IMR-90 (cell line): ENCODE measurements around the gene PDGFD. TPM values are rescaled to one million over a fixed set of nuclear protein-coding genes. Genes with fewer than 3 reads are reported as not detected.

Experiments
- ATAC-seq: fragments of 200-7000 bp; cut with Tn5 transposase; 2 replicates; pipeline ENCODE4 v1.9.1; 2020; ENCODE audit warnings: low read depth, mild to moderate bottlenecking, moderate library complexity
- BruUV-seq: library from RNA; stranded (reverse); fragments of 400-500 nt; replicated peaks from 2 replicates; lab custom pipeline; 2021; lab: Mats Ljungman, UMichigan
- CTCF ChIA-PET: fragments of 300-600 bp; formaldehyde crosslinking; extraction: SDS; loops from one replicate; lab custom pipeline; 2021; ENCODE audit warnings: antibody characterized with exemption; lab: Yijun Ruan, JAX
- POLR2A ChIA-PET: fragments of 300-600 bp; sonication (Branson Sonifier 250); formaldehyde crosslinking; loops from one replicate; lab custom pipeline; 2022; ENCODE audit warnings: antibody characterized with exemption; ENCODE audit not compliant: unreplicated experiment; lab: Charles Lee
- DNase-seq: peaks from one replicate; pipeline ENCODE4 v3.0.0; 2013
- H2AFZ ChIP-seq: replicated peaks from 2 replicates; pipeline ENCODE3; 2013; ENCODE audit warnings: low read length, mild to moderate bottlenecking; ENCODE audit not compliant: poor library complexity
- H2AK5ac ChIP-seq: 2 replicates; pipeline ENCODE4 v1.6.1; 2013; ENCODE audit warnings: low read depth, low read length, inconsistent platforms
- H2AK9ac ChIP-seq: replicated peaks from 2 replicates; pipeline ENCODE3; 2013; ENCODE audit warnings: mild to moderate bottlenecking, low read depth, low read length, moderate library complexity; ENCODE audit not compliant: poor library complexity
- H2BK120ac ChIP-seq: 2 replicates; pipeline ENCODE4 v1.6.1; 2013; ENCODE audit warnings: low read depth, low read length, inconsistent platforms
- H2BK15ac ChIP-seq: 3 replicates; pipeline ENCODE4 v1.6.1; 2013; ENCODE audit warnings: low read depth, low read length, inconsistent platforms
- H2BK20ac ChIP-seq: 2 replicates; pipeline ENCODE4 v1.6.1; 2013; ENCODE audit warnings: low read depth, mild to moderate bottlenecking, inconsistent platforms, low read length, moderate library complexity
- H2BK5ac ChIP-seq: 2 replicates; pipeline ENCODE4 v1.6.1; 2013; ENCODE audit warnings: mild to moderate bottlenecking, low read depth, low read length, inconsistent platforms; ENCODE audit not compliant: poor library complexity, severe bottlenecking
- H3K14ac ChIP-seq: replicated peaks from 2 replicates; pipeline ENCODE4 v1.6.1; 2013; ENCODE audit warnings: low read depth, low read length, inconsistent platforms
- H3K18ac ChIP-seq: 2 replicates; pipeline ENCODE4 v1.6.1; 2013; ENCODE audit warnings: low read depth, low read length, control low read depth
- H3K23ac ChIP-seq: 2 replicates; pipeline ENCODE4 v1.6.1; 2013; ENCODE audit warnings: low read depth, low read length, inconsistent platforms
- H3K27ac ChIP-seq: 2 replicates; pipeline ENCODE4 v1.5.1; 2013; ENCODE audit warnings: mild to moderate bottlenecking, control low read depth, low read length; ENCODE audit not compliant: insufficient read depth
- H3K27me3 ChIP-seq: 2 replicates; pipeline ENCODE4 v1.6.1; 2013; ENCODE audit warnings: low read length; ENCODE audit not compliant: control insufficient read depth, insufficient read depth
- H3K36me3 ChIP-seq: 2 replicates; pipeline ENCODE4 v1.6.1; 2013; ENCODE audit warnings: low read length, mixed read lengths; ENCODE audit not compliant: control insufficient read depth, insufficient read depth
- H3K4ac ChIP-seq: 2 replicates; pipeline ENCODE4 v1.6.1; 2013; ENCODE audit warnings: low read depth, low read length, inconsistent platforms
- H3K4me1 ChIP-seq: 2 replicates; pipeline ENCODE4 v1.6.1; 2013; ENCODE audit warnings: low read length, mixed read lengths; ENCODE audit not compliant: control insufficient read depth, insufficient read depth
- H3K4me2 ChIP-seq: 2 replicates; pipeline ENCODE4 v1.6.1; 2013; ENCODE audit warnings: low read depth, mild to moderate bottlenecking, control low read depth, low read length, moderate library complexity
- H3K4me3 ChIP-seq: 2 replicates; pipeline ENCODE4 v1.5.1; 2013; ENCODE audit warnings: low read depth, mild to moderate bottlenecking, control low read depth, low read length, moderate library complexity; ENCODE audit not compliant: insufficient read depth
- H3K56ac ChIP-seq: 2 replicates; pipeline ENCODE4 v1.6.1; 2013; ENCODE audit warnings: low read length, inconsistent platforms; ENCODE audit not compliant: insufficient read depth; ENCODE audit errors: extremely low read depth
- H3K79me1 ChIP-seq, 2 experiments: 2 replicates each; pipeline ENCODE4 v1.6.1; 2013; ENCODE audit warnings: low read length in 2 of 2, inconsistent platforms in 1 of 2, low read depth in 1 of 2
- H3K9ac ChIP-seq: 2 replicates; pipeline ENCODE4 v1.6.1; 2013; ENCODE audit warnings: low read depth, low read length, control low read depth
- H3K9me1 ChIP-seq: 2 replicates; pipeline ENCODE4 v1.6.1; 2013; ENCODE audit warnings: low read length, inconsistent platforms; ENCODE audit not compliant: insufficient read depth
- H3K9me3 ChIP-seq: 2 replicates; pipeline ENCODE4 v1.6.1; 2013; ENCODE audit warnings: low read length; ENCODE audit not compliant: control insufficient read depth, insufficient read depth
- H4K20me1 ChIP-seq: 2 replicates; pipeline ENCODE4 v1.6.1; 2013; ENCODE audit warnings: low read length, inconsistent platforms; ENCODE audit not compliant: insufficient read depth
- H4K5ac ChIP-seq: 2 replicates; pipeline ENCODE4 v1.6.1; 2013; ENCODE audit warnings: mild to moderate bottlenecking, low read depth, low read length, control low read depth
- H4K8ac ChIP-seq, 2 experiments: 2 replicates each; pipeline ENCODE4 v1.6.1; 2013; ENCODE audit warnings: low read depth in 2 of 2, low read length in 2 of 2, control low read depth in 1 of 2, inconsistent platforms in 1 of 2
- H4K91ac ChIP-seq: 2 replicates; pipeline ENCODE4 v1.6.1; 2013; ENCODE audit warnings: low read depth, low read length, inconsistent platforms; ENCODE audit not compliant: insufficient read depth
- CEBPB ChIP-seq: IDR thresholded peaks from 2 replicates; pipeline ENCODE4 v1.6.1; 2012; ENCODE audit warnings: low read depth, low read length, improper control_type of control experiment
- CHD1 ChIP-seq: IDR thresholded peaks from 2 replicates; pipeline ENCODE4 v1.6.1; 2012; ENCODE audit warnings: low read depth, low read length, improper control_type of control experiment
- MAZ ChIP-seq: IDR thresholded peaks from 2 replicates; pipeline ENCODE4 v1.6.1; 2012; ENCODE audit warnings: low read depth, mild to moderate bottlenecking, low read length, improper control_type of control experiment, moderate library complexity, borderline replicate concordance
- MXI1 ChIP-seq: IDR thresholded peaks from 2 replicates; pipeline ENCODE4 v1.6.1; 2012; ENCODE audit warnings: low read depth, mild to moderate bottlenecking, low read length, moderate library complexity, borderline replicate concordance
- NFE2L2 ChIP-seq: fragments of 150-350 bp; IDR thresholded peaks from 2 replicates; pipeline ENCODE4 v1.6.1; 2016; ENCODE audit warnings: low read depth, mild to moderate bottlenecking, low read length
- POLR2A ChIP-seq: IDR thresholded peaks from 2 replicates; pipeline ENCODE4 v1.6.1; 2012; ENCODE audit warnings: mild to moderate bottlenecking, low read depth, low read length
- RAD21 ChIP-seq: IDR thresholded peaks from 2 replicates; pipeline ENCODE4 v1.6.1; 2012; ENCODE audit warnings: low read length, improper control_type of control experiment
- RCOR1 ChIP-seq: IDR thresholded peaks from 2 replicates; pipeline ENCODE4 v1.6.1; 2012; ENCODE audit warnings: mild to moderate bottlenecking, low read length, improper control_type of control experiment; ENCODE audit not compliant: insufficient replicate concordance
- SMC3 ChIP-seq: fragments of 150-350 bp; IDR thresholded peaks from 2 replicates; pipeline ENCODE4 v1.6.1; 2016; ENCODE audit warnings: low read depth, mild to moderate bottlenecking, antibody characterized with exemption, low read length, moderate library complexity
- WGBS, 2 experiments: methylation state at CpG; one replicate each; pipeline versions ENCODE4 v1.1.5 to v1.1.7; 2013; ENCODE audit warnings: missing lambda C conversion rate in 2 of 2; ENCODE audit not compliant: insufficient read length in 1 of 2; ENCODE audit errors: extremely low coverage in 2 of 2; 5-methylcytosine and 5-hydroxymethylcytosine counted together
- dilution Hi-C: fragments of 300-500 bp; cut with HindIII; formaldehyde crosslinking; loops from one replicate; pipeline ENCODE4 v1.14.3; 2018; ENCODE audit warnings: low sequenced_read_pairs; ENCODE audit not compliant: unreplicated experiment
- in situ Hi-C: fragments of 300-500 bp; cut with MboI; formaldehyde crosslinking; loops from 3 replicates; pipeline ENCODE4 v1.14.3; 2019; ENCODE audit warnings: low sequenced_read_pairs, inconsistent platforms, mixed read lengths
- intact Hi-C: fragments of 100-400 bp; cut with micrococcal nuclease; formaldehyde crosslinking; loops from 2 replicates; pipeline ENCODE4 v1.10.0; 2022
- polyA plus RNA-seq, 3 experiments: library from polyadenylated mRNA; depleted of rRNA; stranded (reverse); fragments of >200 nt; gene quantifications; 2 replicates each; pipeline ENCODE4 v1.2.3, GENCODE V29; 2012; ENCODE audit warnings: low replicate concordance in 1 of 3
- total RNA-seq: library from RNA; depleted of rRNA; stranded (reverse); fragments of >200 nt; gene quantifications from 2 replicates; pipeline ENCODE4 v1.2.3, GENCODE V29; 2012
- TF ChIP-seq, protein P1 (sequence below): conservative IDR thresholded peaks from 2 replicates; pipeline ENCODE4 v1.5.1; 2012; ENCODE audit warnings: mild to moderate bottlenecking, low read depth, low read length, improper control_type of control experiment
- TF ChIP-seq, protein P2 (sequence below): fragments of 150-350 bp; IDR thresholded peaks from 2 replicates; pipeline ENCODE4 v1.6.1; 2016; ENCODE audit warnings: low read depth, mild to moderate bottlenecking, low read length, moderate library complexity, borderline replicate concordance
- TF ChIP-seq, protein P3 (sequence below): fragments of 150-350 bp; IDR thresholded peaks from 2 replicates; pipeline ENCODE4 v1.6.1; 2017; ENCODE audit warnings: mild to moderate bottlenecking, antibody characterized with exemption, low read length, low read depth

Gene PDGFD
- total and polyA plus RNA-seq, 2 of the 4 experiments (the other 2 are of a cell fraction), result 2.1 to 3.0 TPM

DNA sequence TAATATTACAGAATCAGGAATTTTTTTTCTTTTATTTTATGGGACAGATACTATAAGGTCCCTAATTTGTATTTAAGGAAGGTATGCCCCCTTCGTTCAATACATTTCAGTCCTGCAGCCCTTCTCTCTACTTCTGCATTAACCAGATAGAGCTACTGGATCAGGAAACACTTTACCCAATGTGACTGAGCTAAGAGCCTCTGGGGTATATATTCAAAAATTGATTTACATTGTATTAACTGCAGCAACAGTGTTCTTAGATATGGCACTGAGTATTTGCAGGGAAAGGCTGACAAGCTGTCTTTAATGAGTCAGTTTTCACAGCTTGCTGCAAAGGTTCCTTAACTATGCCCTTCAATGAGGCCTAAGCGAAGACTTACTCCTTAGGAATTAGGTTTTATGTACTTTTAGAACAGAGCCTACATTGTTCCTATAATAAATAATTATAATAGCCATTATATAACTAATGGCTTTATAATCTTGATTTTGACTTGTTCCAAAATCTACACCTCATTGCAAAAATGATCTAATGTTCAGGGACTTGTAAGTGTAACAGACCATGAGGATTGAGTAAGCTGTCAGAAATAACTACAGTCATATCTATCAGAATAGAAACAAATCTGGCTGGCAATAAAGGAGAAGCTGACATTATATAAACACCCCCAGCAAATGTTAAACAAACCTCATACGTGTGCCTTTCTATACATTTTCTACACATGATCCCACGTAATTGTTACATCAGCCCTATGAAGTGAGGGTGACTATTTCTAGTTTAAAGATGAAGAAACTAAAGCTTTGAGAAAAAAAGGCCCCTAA lies 72.5 kb downstream of the PDGFD start:
- Histone ChIP-seq H3K4me1 (peaks cover 14% of the 10 kb centered on the region), H3K4ac (no peak overlapping the region), H4K5ac (peak overlapping the region; percentile 83; the same call in 1 of the 2 replicates), H2BK120ac (peak overlapping the region; percentile 63), H3K23ac (peak overlapping the region; percentile 51; the same call in 1 of the 2 replicates), H3K4me2 (no peak overlapping the region), H3K27ac (peak overlapping the region; percentile 14; the same call in 1 of the 2 replicates), H4K20me1 (no peaks in the 10 kb centered on the region), H2BK5ac (no peak overlapping the region), H3K36me3 (no peaks in the 10 kb centered on the region), H3K27me3 (no peaks in the 10 kb centered on the region), H3K4me3 (no peak overlapping the region), H3K9ac (no peak overlapping the region), H2AFZ (no peak overlapping the region), H3K79me1 (no peaks in the 10 kb centered on the region), H2AK9ac (no peak overlapping the region), H2AK5ac (no peak overlapping the region), H3K9me1 (no peaks in the 10 kb centered on the region), H3K9me3 (no peaks in the 10 kb centered on the region), H4K8ac (peak overlapping the region in 1 of 2 experiments; percentile 22; a peak in 2 of 4 replicates), H3K18ac (peak overlapping the region; percentile 72; the same call in 1 of the 2 replicates), H2BK20ac (peak overlapping the region; percentile 14; the same call in 1 of the 2 replicates), H3K56ac (no peak overlapping the region; the same call in 1 of the 2 replicates), H4K91ac (peak overlapping the region; percentile 37; the same call in 1 of the 2 replicates), H3K14ac (peak overlapping the region; percentile 49; the same call in 1 of the 2 replicates), H2BK15ac (no peak overlapping the region)
- in situ Hi-C loops (no loop called here), dilution Hi-C loops (no loop called here), intact Hi-C loops (no loop called here)
- peak; percentile 38 for ATAC-seq
- POLR2A ChIA-PET, result no interaction called here
- BruUV-seq, result no TSS peak
- CTCF ChIA-PET, result interaction anchor here (0.6 kb wide), 1 partner anchor 569 kb away, joined by 4 read pairs; no protein-coding TSS in a partner anchor
- no CpG with 5 or more reads among the region's 4 CpGs for WGBS, 2 experiments
- TF ChIP-seq CHD1 (no peak), POLR2A (no peak), RCOR1 (no peak), NFE2L2 (no peak), RAD21 (no peak), SMC3 (no peak), CEBPB (no peak), MXI1 (no peak), MAZ (no peak)
- TF ChIP-seq, protein P1, sequence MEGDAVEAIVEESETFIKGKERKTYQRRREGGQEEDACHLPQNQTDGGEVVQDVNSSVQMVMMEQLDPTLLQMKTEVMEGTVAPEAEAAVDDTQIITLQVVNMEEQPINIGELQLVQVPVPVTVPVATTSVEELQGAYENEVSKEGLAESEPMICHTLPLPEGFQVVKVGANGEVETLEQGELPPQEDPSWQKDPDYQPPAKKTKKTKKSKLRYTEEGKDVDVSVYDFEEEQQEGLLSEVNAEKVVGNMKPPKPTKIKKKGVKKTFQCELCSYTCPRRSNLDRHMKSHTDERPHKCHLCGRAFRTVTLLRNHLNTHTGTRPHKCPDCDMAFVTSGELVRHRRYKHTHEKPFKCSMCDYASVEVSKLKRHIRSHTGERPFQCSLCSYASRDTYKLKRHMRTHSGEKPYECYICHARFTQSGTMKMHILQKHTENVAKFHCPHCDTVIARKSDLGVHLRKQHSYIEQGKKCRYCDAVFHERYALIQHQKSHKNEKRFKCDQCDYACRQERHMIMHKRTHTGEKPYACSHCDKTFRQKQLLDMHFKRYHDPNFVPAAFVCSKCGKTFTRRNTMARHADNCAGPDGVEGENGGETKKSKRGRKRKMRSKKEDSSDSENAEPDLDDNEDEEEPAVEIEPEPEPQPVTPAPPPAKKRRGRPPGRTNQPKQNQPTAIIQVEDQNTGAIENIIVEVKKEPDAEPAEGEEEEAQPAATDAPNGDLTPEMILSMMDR, result no peak
- TF ChIP-seq, protein P2, sequence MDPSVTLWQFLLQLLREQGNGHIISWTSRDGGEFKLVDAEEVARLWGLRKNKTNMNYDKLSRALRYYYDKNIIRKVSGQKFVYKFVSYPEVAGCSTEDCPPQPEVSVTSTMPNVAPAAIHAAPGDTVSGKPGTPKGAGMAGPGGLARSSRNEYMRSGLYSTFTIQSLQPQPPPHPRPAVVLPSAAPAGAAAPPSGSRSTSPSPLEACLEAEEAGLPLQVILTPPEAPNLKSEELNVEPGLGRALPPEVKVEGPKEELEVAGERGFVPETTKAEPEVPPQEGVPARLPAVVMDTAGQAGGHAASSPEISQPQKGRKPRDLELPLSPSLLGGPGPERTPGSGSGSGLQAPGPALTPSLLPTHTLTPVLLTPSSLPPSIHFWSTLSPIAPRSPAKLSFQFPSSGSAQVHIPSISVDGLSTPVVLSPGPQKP, result no peak
- TF ChIP-seq, protein P3, sequence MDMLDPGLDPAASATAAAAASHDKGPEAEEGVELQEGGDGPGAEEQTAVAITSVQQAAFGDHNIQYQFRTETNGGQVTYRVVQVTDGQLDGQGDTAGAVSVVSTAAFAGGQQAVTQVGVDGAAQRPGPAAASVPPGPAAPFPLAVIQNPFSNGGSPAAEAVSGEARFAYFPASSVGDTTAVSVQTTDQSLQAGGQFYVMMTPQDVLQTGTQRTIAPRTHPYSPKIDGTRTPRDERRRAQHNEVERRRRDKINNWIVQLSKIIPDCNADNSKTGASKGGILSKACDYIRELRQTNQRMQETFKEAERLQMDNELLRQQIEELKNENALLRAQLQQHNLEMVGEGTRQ, result no peak
- DNase-seq, result peak; percentile 51
